Peyer's patch (tissue), 4 donors: ENCODE measurements around the gene OR4D1. TPM values are rescaled to one million over a fixed set of nuclear protein-coding genes. Genes with fewer than 3 reads are reported as not detected.

Source experiments
- DNase-seq, 3 donors: peaks; one replicate each; pipeline ENCODE4 v3.0.0-alpha.2; 2017 to 2019
- H3K27ac ChIP-seq, 4 donors: fragments of 200-600 bp; sonication (generic); one replicate each; pipeline ENCODE4 v1.5.1; 2016 to 2019
- H3K27me3 ChIP-seq, 2 donors: fragments of 200-600 bp; sonication (generic); one replicate each; pipeline ENCODE4 v1.5.1; 2019
- H3K36me3 ChIP-seq, 3 donors: fragments of 200-600 bp; sonication (generic); one replicate each; pipeline ENCODE4 v1.5.1; 2016 to 2019
- H3K4me1 ChIP-seq, 4 donors: fragments of 200-600 bp; sonication (generic); one replicate each; pipeline ENCODE4 v1.5.1; 2016 to 2019
- H3K4me3 ChIP-seq, 4 donors: fragments of 200-600 bp; sonication (generic); 1 replicate in 3 of 4; 2 replicates in 1 of 4; pipeline ENCODE4 v1.5.1; 2016 to 2019; ENCODE audit warnings: mild to moderate bottlenecking in 1 of 4
- H3K9me3 ChIP-seq, 4 donors: fragments of 200-600 bp; sonication (generic); one replicate each; pipeline ENCODE4 v1.5.1; 2016 to 2019; ENCODE audit warnings: mild to moderate bottlenecking in 1 of 4
- CTCF ChIP-seq, 6 experiments: fragments of 450-650 bp in 4 of 6; fragments of 200-600 bp in 2 of 6; sonication (generic) in 1 of 6; IDR thresholded peaks; one replicate each; pipeline ENCODE4 v1.5.1; 2017 to 2019; ENCODE audit warnings: antibody characterized with exemption in 6 of 6, mild to moderate bottlenecking in 3 of 6, moderate library complexity in 1 of 6
- POLR2A ChIP-seq, 2 donors: fragments of 450-650 bp; IDR thresholded peaks; one replicate each; pipeline ENCODE4 v1.5.1; 2017; ENCODE audit warnings: antibody characterized with exemption in 2 of 2, mild to moderate bottlenecking in 2 of 2, moderate library complexity in 2 of 2
- total RNA-seq, 4 donors: library from RNA; depleted of rRNA; stranded (reverse); fragments of >200 nt; gene quantifications; one replicate each; pipeline ENCODE4 v1.1.0, GENCODE V29; 2016

The OR4D1 gene
- total RNA-seq, 4 donors from 2014 or later = not detected

- Histone ChIP-seq H3K4me3 (no peak overlapping the region), H3K9me3 (no peaks in the 10 kb centered on the region), H3K4me1 (no peaks in the 10 kb centered on the region), H3K36me3 (peaks cover 0 to 26% (median 0%) of the 10 kb centered on the region in 3 donors), H3K27me3 (no peaks in the 10 kb centered on the region), H3K27ac (no peak overlapping the region)
- DNase-seq = no peak
- TF ChIP-seq POLR2A (IDR thresholded peaks at IDR 0.05) (no peak), CTCF (IDR thresholded peaks at IDR 0.05) (no peak)
Observed at GRCh38 chr17:58205936-58206335, 57.8 kb downstream of the OR4D1 start.

GRCh38 chr17:58207451-58207850 is 59.3 kb downstream of the OR4D1 start:
- H3K27ac ChIP-seq = no peak overlapping the region
- DNase-seq = no peak
- H3K36me3 ChIP-seq = peaks cover 0 to 35% (median 0%) of the 10 kb centered on the region in 3 donors
- H3K9me3 ChIP-seq = no peaks in the 10 kb centered on the region
- TF ChIP-seq CTCF (IDR thresholded peaks at IDR 0.05) = no peak
- no peak for TF ChIP-seq POLR2A (IDR thresholded peaks at IDR 0.05)
- no peaks in the 10 kb centered on the region for H3K4me1 ChIP-seq
- no peaks in the 10 kb centered on the region for H3K27me3 ChIP-seq
- H3K4me3 ChIP-seq = no peak overlapping the region

GRCh38 chr17:58208344-58208743 is 60.2 kb downstream of the OR4D1 start:
- Histone ChIP-seq H3K36me3 (peaks cover 0 to 44% (median 0%) of the 10 kb centered on the region in 3 donors), H3K27ac (no peak overlapping the region), H3K4me1 (no peaks in the 10 kb centered on the region), H3K4me3 (no peak overlapping the region), H3K27me3 (no peaks in the 10 kb centered on the region), H3K9me3 (no peaks in the 10 kb centered on the region)
- TF ChIP-seq POLR2A (IDR thresholded peaks at IDR 0.05) (no peak), CTCF (IDR thresholded peaks at IDR 0.05) (no peak)
- no peak for DNase-seq

Other genes starting within 250 kb of the OR4D1 start
- gene CUEDC1, start 193.0 kb upstream of the OR4D1 start, total RNA-seq = 10 to 100 TPM; 10.2 to 45.4 (median 19.2) TPM
- gene VEZF1, start 160.1 kb upstream of the OR4D1 start, total RNA-seq = 10 to 100 TPM; 29.7 to 49.3 (median 39.5) TPM
- gene SRSF1, start 141.1 kb upstream of the OR4D1 start, total RNA-seq = 100 to 1,000 TPM; 121 to 336 (median 155) TPM
- gene DYNLL2, start 65.0 kb upstream of the OR4D1 start, total RNA-seq = 10 to 100 TPM; 18.2 to 23.9 (median 23.8) TPM
- gene OR4D2, start 18.6 kb downstream of the OR4D1 start, total RNA-seq = not detected
- not detected for gene EPX, start 44.3 kb downstream of the OR4D1 start, total RNA-seq
- 10 to 100 TPM in 3 of 4 donors, 1 to 10 TPM in 1; 6.7 to 20.9 (median 14.8) TPM for gene MKS1, start 70.9 kb downstream of the OR4D1 start, total RNA-seq
- 1 to 10 TPM in 2 of 4 donors, not detected in 2; 2.3 to 9.0 TPM for gene LPO, start 90.2 kb downstream of the OR4D1 start, total RNA-seq
- gene MPO, start 132.6 kb downstream of the OR4D1 start, total RNA-seq = 1 to 10 TPM in 1 of 4 donors, not detected in 3; 1.7 TPM
- gene TSPOAP1, start 180.4 kb downstream of the OR4D1 start, total RNA-seq = 10 to 100 TPM in 2 of 4 donors, 1 to 10 TPM in 2; 9.1 to 11.9 (median 10.4) TPM
- gene SUPT4H1, start 203.8 kb downstream of the OR4D1 start, total RNA-seq = 10 to 100 TPM; 31.9 to 56.1 (median 47.9) TPM